ENCODE measurements around the gene LRRC10B. TPM values are rescaled to one million over a fixed set of nuclear protein-coding genes. Genes with fewer than 3 reads are reported as not detected.
A peak's percentile ranks its signal among the peaks of the same experiment; 100 is the strongest.

LRRC10B gene
- total RNA-seq, 4 donors from 2014 or later = 0.76 to 2.6 (median 1.9) TPM

- DNase-seq (ENCODE audit: low spot score in 2 of 2) = peak in 1 of 2 donors; percentile 31
- intact Hi-C loops (cut with DNase I; ENCODE audit: low total_unique reads) = loop anchor here (10.0 kb wide), 1 partner anchor 162 kb away; no protein-coding TSS in a partner anchor
- 56% methylated on average over 5 of the region's 5 CpGs for WGBS, 2 donors
- TF ChIP-seq, protein P1, sequence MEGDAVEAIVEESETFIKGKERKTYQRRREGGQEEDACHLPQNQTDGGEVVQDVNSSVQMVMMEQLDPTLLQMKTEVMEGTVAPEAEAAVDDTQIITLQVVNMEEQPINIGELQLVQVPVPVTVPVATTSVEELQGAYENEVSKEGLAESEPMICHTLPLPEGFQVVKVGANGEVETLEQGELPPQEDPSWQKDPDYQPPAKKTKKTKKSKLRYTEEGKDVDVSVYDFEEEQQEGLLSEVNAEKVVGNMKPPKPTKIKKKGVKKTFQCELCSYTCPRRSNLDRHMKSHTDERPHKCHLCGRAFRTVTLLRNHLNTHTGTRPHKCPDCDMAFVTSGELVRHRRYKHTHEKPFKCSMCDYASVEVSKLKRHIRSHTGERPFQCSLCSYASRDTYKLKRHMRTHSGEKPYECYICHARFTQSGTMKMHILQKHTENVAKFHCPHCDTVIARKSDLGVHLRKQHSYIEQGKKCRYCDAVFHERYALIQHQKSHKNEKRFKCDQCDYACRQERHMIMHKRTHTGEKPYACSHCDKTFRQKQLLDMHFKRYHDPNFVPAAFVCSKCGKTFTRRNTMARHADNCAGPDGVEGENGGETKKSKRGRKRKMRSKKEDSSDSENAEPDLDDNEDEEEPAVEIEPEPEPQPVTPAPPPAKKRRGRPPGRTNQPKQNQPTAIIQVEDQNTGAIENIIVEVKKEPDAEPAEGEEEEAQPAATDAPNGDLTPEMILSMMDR (IDR thresholded peaks at IDR 0.05) = no peak
- TF ChIP-seq POLR2A (IDR thresholded peaks at IDR 0.05) = no peak
- no peak overlapping the region for H3K4me3 ChIP-seq (ENCODE audit: low read depth, poor library complexity, severe bottlenecking)
Measured at GRCh38 chr11:61472868-61473267, 35.7 kb upstream of the LRRC10B start.

DNA sequence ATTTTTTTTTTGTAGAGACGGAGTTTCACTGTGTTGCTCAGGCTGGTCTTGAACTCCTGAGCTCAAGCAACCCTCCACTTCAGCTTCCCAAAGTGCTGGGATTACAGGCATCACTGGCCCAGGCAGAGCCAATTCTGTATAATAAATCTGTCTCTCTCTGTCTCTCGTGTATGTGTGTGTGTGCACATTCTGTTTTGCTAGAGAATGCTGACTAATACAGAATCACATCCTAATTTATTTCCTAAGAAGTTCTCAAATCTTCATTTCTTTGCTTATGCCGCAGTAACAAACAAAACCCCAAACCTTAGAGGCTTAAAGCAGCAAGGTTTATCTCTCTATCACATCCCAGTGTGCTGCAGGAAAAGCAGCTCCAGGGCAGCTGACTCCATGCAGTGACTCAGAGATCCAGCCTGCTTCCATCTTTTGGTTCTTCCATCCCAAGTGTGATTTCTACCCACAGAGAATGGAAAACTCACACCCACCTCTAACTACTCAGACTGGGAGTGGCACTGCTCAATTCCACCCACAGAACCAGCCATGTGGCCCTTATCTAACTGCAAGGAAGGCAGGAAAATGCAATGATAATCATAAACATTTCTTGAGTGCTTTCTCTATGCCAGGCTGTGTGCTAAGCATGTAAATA, 35.1 kb upstream of the LRRC10B start:
- no peak for DNase-seq (ENCODE audit: low spot score in 2 of 2)
- H3K4me3 ChIP-seq (ENCODE audit: low read depth, poor library complexity, severe bottlenecking) = no peak overlapping the region
- 65 to 76% methylated on average over 3 of the region's 3 CpGs for WGBS, 2 donors
- TF ChIP-seq POLR2A (IDR thresholded peaks at IDR 0.05) = no peak
- intact Hi-C loops (cut with DNase I; ENCODE audit: low total_unique reads) = loop anchor here (10.0 kb wide), 1 partner anchor 161 kb away; no protein-coding TSS in a partner anchor

DNA sequence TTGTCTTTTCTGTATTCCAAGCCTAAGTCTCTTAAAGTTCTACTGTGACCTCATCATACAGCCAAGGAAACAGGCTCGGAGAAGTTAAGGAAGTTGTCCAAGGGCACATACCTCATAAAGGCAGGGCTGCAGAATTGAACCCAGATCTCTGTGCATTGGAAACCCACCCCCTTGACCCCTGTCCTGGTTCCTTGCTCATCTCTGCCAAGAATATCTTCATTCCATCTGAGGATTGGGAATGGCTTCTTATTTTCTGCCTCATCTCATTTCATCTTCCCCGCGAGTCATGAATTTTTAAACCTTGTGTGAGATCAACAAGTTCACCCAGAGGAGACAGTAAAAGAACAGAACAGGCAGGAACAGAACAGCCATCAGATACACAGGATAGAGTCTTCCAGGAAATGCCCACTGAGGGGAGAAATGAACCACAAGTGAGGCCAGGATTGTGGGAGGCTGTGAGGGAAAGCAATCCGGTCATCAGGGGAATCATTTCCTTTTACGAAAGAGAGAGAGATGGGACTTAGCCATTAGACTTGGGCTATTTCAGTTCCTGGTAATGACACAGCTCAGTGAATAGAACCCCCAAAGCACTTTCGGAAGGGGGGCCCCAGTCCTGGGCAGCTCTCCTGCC, 34.4 kb upstream of the LRRC10B start:
- H3K4me3 ChIP-seq (ENCODE audit: low read depth, poor library complexity, severe bottlenecking) = no peak overlapping the region
- WGBS, 2 donors = 79% methylated on average over 6 of the region's 6 CpGs
- intact Hi-C loops (cut with DNase I; ENCODE audit: low total_unique reads) = loop anchor here (10.0 kb wide), 1 partner anchor 161 kb away; no protein-coding TSS in a partner anchor
- DNase-seq (ENCODE audit: low spot score in 2 of 2) = no peak
- TF ChIP-seq, protein P1 (IDR thresholded peaks at IDR 0.05) = no peak
- no peak for TF ChIP-seq POLR2A (IDR thresholded peaks at IDR 0.05)

DNA sequence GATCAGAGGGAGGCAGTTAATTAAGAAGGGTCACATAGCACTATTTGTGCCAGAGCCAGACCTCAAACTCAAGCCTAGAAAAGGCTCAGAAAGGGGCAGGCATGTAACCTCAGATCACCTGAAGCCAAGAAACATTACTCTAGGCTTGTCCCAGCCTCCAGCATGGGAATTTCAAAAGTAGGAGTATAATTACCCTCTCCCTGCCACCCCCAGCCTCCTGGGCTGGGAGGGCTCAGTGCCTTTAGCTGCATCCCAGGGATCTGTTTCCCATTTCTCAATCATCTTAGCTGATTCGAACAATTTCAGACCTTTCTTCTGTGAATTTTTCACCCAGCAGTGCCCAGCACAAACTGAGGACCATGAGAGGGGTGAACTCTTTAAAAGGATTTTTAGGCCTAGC, 33.1 kb upstream of the LRRC10B start:
- H3K4me3 ChIP-seq (ENCODE audit: low read depth, poor library complexity, severe bottlenecking) = no peak overlapping the region
- 80 to 90% methylated on average over 1 of the region's 1 CpG for WGBS, 2 donors
- no peak for TF ChIP-seq POLR2A (IDR thresholded peaks at IDR 0.05)
- TF ChIP-seq, protein P1 (IDR thresholded peaks at IDR 0.05) = no peak
- intact Hi-C loops (cut with DNase I; ENCODE audit: low total_unique reads) = loop anchor here (10.0 kb wide), 1 partner anchor 159 kb away; no protein-coding TSS in a partner anchor
- no peak for DNase-seq (ENCODE audit: low spot score in 2 of 2)

GRCh38 chr11:61476371-61476770, 32.2 kb upstream of the LRRC10B start:
- DNase-seq (ENCODE audit: low spot score in 2 of 2) = no peak
- no peak overlapping the region for H3K4me3 ChIP-seq (ENCODE audit: low read depth, poor library complexity, severe bottlenecking)
- WGBS, 2 donors = 84 to 90% methylated on average over 3 of the region's 3 CpGs
- TF ChIP-seq, protein P1 (IDR thresholded peaks at IDR 0.05) = no peak
- no peak for TF ChIP-seq POLR2A (IDR thresholded peaks at IDR 0.05)
- intact Hi-C loops (cut with DNase I; ENCODE audit: low total_unique reads) = loop anchor here (10.0 kb wide), 1 partner anchor 158 kb away; no protein-coding TSS in a partner anchor

GRCh38 chr11:61477126-61477525, 31.4 kb upstream of the LRRC10B start:
- DNase-seq (ENCODE audit: low spot score in 2 of 2) = peak in 1 of 2 donors; percentile 35
- intact Hi-C loops (cut with DNase I; ENCODE audit: low total_unique reads) = loop anchor here (10.0 kb wide), 1 partner anchor 158 kb away; no protein-coding TSS in a partner anchor
- 17 to 26% methylated on average over 8 of the region's 8 CpGs for WGBS, 2 donors
- no peak overlapping the region for H3K4me3 ChIP-seq (ENCODE audit: low read depth, poor library complexity, severe bottlenecking)
- TF ChIP-seq, protein P1 (IDR thresholded peaks at IDR 0.05) = no peak
- no peak for TF ChIP-seq POLR2A (IDR thresholded peaks at IDR 0.05)

Measured in lower leg skin (tissue), 4 donors.